ENCODE results near the gene ZNF771.
"Not testable (repeated sequence)": the region's sequence is repeated elsewhere in the genome, so short reads cannot be mapped to it uniquely, and the experiment has no call there.

The ZNF771 gene

DNA sequence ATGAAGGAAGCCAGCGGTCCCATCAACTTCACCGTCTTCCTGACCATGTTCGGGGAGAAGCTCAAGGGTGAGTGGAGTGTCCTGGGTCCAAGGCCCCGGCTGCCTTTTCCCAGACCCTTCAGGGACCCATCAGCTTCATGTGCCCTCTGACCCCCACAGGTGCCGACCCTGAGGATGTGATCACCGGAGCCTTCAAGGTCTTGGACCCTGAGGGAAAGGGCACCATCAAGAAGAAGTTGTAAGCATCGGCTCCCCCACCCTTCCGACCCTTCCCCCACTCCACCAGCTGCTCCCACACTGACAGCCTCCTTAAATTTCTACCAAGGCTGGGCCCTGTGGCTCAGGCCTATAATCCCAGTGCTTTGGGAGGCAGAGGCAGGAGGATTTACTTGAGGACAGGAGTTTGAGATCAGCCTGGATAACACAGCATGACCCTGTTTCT, 30.9 kb upstream of the ZNF771 start:
- peak; percentile 10 for DNase-seq

DNA sequence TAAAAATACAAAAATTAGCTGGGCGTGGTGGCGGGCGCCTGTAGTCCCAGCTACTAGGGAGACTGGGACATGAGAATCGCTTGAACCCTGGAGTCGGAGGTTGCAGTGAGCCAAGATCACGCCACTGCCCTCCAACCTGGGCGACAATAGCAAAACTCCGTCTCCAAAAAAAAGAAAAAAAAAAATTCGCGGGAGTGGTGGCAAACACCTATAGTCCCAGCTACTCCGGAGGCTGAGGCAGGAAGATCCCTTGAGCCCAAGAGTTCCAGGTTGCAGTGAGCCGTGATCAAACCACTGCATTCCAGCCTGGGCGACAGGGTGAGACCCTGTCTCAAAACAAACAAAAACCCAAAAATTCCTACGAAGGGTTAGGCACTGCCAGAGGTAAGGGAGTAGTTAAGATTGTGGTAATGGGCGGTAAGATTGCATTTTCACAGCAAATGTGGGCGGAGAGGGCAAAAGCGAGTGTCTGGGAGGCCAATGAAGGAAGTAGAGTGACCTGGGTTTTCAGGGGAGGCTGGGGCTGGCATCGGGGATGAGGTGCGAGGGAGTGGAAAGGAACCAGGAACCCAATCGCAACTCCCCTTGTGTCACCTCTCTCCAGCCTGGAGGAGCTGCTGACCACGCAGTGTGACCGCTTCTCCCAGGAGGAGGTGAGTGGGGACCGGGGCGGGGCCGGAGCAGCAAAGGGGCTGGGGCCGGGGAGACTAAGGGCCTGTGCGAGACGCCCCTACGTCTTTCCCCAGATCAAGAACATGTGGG, 30.2 kb upstream of the ZNF771 start:
- no peak for DNase-seq

- DNase-seq: peak; percentile 97
These were observed 29.6 kb upstream of the ZNF771 start for GRCh38 chr16:30377812-30378235.

DNA sequence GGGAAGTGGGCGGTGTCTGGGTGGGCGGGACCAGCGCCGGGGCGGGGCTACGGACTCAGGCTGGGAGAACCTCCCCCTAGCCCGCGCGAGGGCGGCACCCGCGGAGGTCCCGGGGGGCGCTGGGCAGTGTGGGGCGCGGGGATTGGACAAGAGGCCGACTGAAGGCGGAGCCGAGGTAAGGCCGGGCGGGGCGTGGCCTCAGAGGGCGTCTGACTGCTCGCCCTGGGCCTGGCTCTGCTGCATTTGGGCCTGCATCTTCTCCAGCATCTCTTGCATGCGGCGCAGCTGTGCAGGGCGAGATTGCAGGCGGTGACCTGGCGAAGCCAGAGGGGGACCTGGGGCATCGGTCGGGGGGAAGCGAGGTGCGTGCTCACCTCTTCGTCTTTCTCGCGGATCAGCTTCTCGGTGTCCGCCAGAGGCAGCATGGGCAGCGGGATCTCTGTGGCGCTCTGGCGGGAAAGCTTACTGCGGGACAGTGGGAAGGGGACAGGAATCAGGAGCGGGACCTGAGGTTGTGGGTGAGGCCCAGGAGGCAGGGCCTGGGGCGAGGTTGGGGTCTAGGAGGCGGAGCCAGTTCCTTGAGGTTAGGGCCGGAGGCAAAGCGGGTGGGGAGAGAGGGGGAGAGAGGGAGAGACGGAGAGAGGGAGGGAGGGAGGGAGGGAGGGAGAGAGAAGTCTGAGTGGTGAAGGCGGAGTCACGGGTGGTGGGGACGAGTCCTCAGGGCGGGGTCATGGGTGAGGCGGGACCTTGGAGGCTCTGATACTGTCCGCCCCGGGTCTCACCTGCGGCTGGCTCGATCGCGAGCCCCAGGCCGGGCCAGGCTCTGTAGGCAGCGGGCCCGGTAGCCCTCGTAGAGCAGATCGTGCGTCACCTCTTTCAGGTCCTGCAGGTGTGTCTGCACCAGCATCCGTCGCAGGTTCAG, 28.9 kb upstream of the ZNF771 start:
- DNase-seq: peak; percentile 99

DNA sequence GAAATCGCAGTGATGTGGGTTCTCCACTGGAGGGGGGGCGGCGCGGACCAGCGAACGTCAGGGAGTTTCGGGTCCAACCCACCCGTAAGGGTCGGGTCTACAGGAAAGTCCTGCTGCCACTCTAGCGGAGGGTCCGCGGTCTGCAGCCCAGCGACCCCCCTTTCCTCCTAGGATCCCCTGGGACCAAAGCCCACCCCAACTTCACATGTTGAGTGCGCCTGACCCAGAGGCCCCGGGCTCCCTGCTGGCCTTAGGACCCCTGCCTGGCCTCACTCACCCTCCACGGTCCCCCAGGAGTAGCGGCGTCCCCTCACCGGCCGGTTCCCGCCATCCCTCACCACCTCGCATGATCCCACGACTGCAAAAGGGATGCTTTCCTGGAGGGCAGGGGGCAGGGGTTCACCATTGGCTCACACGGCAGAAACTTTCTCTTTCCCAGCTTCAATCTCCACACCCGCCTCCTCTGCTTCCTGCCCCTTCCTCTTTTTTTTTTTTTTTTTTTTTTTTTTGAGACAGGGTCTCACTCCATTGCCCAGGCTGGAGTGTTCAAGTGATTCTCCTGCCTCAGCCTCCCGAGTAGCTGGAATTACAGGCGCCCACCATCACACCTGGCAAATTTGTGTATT, 28.1 kb upstream of the ZNF771 start:
- DNase-seq: no peak

- DNase-seq: no peak
These were observed 27.2 kb upstream of the ZNF771 start for GRCh38 chr16:30380072-30380802.

DNA sequence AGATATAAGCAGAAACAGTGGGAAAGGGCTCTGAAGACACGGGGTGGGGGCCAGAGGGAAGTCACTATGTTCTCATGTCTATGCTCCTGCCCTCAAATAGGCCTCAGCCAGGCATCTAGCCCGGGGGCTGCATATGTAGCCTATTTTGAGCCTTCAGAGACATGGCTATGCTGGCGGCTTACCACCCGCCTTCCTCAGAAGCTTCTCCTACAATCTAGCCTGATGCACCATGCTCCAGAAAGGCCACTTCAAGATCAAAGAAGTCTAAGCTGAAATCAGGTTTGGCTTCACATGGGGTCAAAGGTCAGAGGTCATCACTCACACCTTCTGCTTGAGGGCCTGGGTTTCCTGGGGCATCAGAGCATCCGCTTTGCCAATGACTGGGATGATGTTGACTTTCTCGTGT, 26.6 kb upstream of the ZNF771 start:
- peak; percentile 19 for DNase-seq

GRCh38 chr16:30381291-30382041, 25.9 kb upstream of the ZNF771 start:
- peak; percentile 12 for DNase-seq

DNA sequence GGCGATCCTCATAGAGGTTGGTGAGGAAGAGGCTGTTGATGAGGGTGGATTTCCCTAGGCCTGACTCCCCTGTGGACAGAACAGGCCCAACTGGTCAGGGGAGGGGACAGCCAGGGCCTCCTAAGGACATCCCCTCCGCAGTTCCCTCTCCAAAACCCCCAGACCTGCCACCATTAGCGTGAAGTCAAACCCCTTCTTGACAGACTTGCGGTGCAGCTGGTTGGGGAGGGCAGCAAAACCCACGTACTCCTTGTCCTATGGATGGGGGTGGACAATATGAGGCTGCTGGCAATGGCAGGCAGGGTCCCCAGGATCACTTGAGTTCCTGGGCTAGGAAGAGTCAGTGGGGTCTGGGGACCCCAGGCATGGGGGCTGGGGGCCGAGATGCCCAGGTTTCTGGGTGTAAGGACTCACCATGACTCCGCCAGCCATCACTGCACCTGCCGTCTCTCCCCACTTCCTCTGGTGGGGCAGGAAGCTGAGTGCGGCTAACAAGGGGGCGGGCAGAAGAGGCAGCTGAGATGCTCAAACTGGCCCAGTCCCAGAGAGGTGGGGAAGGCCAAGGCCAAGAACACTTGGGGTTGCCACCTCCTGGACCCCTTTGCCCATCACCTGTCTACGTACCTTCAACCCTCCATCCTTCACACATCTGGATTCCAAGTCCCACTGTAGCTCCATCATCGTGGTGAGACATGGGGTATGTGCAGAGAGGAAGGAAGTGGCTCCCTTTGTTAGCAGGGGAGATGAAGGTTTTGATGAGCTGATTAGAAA, 25.1 kb upstream of the ZNF771 start, which contains the start of gene SEPTIN1:
Gene SEPTIN1, minus strand, starts transcription at position 451 of the 771 bp plus-strand sequence. Its CDS starts 19 bp downstream, at position 432.
- no peak for DNase-seq

DNA sequence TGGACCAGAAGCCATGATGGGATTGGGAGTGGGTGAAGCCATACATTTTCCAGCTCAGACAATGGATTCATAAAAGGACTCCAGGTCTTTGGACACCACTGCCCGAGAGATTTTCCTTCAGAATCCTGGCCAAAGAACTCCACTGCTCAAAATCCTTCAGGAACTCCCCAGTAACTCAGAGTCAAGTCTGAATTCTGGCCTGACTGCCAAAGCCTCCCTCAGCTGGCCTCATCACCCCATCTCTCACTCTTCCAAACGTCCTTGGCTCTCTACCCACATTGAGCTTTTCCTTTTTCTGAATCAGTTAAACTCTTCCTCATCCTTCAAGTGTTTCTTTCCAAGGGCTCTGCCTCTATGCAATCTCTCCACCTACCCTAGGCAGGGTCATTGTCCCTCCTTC, 23.9 kb upstream of the ZNF771 start:
- DNase-seq: no peak

- DNase-seq: peak; percentile 87
These were observed 12.7 kb upstream of the ZNF771 start for GRCh38 chr16:30394592-30395154.

- peak; percentile 96 for DNase-seq
These were observed 12.0 kb upstream of the ZNF771 start, which contains the start of gene ZNF48 for GRCh38 chr16:30395155-30395991. TSS of gene ZNF48 (plus strand) at chr16:30395420. CDS start at chr16:30395795, 375 bp downstream.

GRCh38 chr16:30395992-30396585, 11.3 kb upstream of the ZNF771 start:
- peak; percentile 69 for DNase-seq

DNA sequence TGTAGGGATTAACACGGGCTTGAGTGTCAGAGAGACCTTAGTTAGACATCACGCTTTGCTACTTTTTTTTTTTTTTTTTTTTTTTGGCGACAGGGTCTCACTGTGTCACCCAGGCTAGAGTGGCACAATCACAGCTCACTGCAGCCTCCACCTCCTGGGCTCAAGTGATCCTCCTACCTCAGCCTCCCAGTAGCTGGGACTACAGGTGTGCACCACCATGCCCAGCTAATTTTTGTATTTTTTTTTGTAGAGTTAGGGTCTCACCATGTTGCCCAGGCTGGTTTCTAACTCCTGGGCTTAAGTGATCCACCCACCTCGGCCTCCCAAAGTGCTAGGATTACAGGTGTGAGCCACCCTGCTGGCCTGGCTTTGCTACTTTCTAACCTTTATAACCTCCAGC, 10.8 kb upstream of the ZNF771 start:
- DNase-seq: not testable (repeated sequence)

- DNase-seq: no peak
These were observed 10.3 kb upstream of the ZNF771 start for GRCh38 chr16:30397056-30397455.

GRCh38 chr16:30397776-30398660, 9.4 kb upstream of the ZNF771 start:
- DNase-seq: no peak

GRCh38 chr16:30398661-30399434, 8.6 kb upstream of the ZNF771 start:
- no peak for DNase-seq

All from eye (tissue), 1 donor.